Endothelial cell of hepatic sinusoid (primary cell): ENCODE results near the gene C2orf72.
"Not testable (repeated sequence)": the region's sequence is repeated elsewhere in the genome, so short reads cannot be mapped to it uniquely, and the experiment has no call there.

Experiments
- in situ Hi-C: cut with HindIII; loops from 2 replicates; pipeline ENCODE4 v1.10.0; 2017; ENCODE audit warnings: low sequenced_read_pairs

Gene C2orf72

DNA sequence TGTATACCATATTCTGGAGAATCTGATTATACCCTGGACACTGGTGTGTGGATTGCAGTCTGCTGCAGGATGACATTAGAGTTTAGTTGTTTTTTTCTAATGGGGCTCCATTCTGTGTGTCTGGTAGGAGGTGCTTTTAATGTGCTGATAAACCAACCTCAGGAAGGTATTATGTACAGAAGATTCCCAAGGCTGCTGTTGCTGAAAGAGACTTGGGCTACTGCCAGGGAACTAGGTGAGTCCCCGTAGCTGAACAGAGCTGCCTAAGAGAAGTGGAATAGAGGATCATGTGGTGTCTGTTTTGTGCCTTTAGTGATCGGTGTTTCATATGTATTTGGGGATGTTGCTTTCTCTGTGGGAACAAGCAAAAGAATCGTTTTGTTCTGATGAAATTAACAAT, 24.9 kb upstream of the C2orf72 start:
- in situ Hi-C loops = no loop called here

DNA sequence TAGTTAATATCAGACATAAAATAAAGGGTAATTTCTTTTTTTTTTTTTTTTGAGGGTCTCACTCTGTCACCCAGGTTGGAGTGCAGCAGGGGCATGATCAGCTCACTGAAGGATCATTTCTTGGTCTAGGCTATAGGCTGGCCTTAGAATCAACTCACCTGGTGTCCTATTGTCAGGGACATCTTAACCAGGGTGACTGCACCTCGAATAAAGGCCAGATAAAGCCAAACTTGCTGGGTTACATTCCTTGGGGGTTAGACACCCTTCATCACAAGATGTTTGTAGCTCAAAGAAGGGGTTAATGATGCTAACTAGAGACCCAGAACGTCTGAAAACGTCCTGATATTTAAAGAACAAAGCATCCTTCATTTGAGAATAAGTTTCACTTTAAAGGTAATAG, 23.5 kb upstream of the C2orf72 start:
- in situ Hi-C loops = no loop called here

DNA sequence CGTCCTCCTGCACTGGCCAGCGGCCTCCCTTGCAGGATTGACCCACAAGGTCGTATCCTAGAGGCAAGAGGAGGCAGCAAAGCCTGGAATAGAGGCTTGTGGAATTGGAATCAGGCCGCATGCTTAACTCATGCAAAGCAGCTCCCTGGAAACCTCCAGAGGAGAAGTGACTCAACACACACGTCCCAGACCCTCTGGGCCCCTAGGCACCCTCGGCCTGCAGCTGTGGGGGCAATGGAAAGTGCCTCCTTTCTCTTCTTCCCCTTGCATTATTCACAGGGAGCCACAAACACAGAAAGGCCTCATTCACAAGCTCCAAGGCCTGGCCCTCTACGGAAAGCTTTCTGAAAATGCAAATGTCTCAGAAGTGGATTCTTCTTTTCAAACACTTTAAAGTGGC, 21.8 kb upstream of the C2orf72 start:
- in situ Hi-C loops = no loop called here

DNA sequence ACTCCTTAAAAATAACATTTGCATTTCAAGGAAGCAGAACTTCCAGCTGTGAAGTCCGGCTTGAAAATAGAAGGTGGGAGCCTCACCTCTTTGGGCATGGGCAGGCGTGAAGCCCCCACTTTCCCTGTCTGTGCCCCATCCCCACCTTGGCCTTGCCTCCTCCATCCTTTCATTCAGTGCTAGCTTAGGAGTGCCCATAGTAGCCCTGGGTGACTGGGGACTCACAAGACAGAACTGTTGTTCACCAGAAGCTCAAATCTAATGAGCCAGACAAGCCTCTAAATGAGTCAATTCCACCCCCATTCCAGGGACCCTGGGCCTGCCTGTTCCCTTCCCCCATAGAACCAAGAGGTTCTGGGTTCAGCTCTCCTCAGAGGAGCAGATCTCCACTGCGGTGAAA, 21.4 kb upstream of the C2orf72 start:
- in situ Hi-C loops = no loop called here

DNA sequence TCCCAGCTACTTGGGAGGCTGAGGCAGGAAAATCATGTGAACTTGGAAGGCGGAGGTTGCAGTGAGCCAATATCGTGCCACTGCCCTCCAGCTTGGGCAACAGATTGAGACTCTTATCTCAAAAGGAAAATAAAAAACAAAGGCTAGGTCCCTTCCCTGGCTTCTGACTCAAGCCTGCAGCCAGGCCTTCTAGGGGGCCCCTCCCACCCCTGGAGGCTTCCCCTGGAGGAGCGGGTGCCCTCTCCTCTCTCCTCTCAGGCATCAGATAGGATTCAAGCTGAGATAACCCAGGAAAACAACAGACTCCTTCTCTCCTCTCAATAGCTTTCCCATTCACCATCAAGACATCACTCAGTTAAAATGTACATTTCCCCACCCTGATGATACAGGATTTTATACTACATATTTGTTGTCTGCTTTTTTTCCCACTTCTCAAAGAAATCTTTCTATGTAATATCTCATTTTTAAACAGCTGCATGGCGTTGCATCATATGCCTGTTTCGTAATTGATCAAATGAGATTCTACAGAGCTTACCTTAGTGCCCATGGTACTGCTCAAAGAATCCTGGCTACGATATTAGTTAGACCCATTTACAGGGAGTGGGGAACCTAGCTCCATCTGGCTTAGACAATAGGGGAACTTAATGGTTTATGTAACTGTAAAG, 20.6 kb upstream of the C2orf72 start:
- in situ Hi-C loops = no loop called here

DNA sequence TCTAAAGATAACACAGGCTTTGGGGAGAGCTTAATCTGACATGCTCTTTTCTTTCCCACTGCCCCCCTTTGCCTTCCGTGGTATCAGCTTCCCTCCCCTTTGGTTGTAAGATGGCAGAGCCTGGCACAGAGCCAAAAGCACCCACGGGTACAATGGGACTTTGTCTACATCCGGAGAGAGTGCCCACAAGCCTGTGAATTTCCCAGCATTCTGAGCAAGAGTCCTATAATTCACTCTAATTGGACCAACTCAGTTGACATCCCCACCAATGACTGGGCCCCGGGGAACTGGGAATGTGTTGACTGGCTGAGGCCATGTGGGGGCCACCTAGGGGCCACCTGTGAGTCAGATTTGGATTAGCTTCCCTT, 20.1 kb upstream of the C2orf72 start:
- in situ Hi-C loops = no loop called here

DNA sequence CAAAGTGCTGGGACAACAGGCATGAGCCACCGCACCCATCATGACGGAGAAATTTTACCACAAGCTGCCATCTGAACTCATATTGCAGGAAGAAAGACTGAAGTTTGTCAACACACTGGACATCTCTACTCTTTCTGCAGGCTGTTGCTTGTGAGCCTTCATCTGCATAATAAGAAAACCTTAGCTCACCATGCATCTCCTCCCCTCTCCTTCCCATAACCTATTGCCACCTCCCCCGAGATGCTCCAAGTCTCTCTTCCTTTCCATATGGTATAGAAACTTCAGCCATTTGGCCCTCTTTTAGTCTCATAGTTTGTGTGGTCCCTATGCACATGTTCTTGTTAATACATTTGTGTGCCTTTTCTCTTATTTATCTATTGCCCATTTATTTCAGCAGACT, 19.1 kb upstream of the C2orf72 start:
- in situ Hi-C loops = no loop called here

DNA sequence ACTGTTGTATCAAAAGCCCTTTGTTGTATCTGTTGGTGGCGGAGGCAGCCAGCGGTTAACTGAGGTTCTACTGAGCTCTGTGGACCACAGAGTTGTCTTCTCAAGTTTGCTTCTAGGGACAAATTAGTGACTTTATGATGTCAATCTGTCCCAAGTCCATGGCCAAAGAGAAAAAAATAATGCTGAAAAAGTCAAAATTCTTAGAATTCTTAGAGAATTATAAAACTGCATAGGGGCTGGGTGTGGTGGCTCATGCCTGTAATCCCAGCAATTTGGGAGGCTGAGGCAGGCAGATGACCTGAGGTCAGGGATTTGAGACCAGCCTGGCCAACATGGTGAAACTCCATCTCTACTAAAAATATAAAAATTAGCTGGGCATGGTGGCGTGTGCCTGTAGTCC, 12.3 kb upstream of the C2orf72 start:
- in situ Hi-C loops = not testable (repeated sequence)

DNA sequence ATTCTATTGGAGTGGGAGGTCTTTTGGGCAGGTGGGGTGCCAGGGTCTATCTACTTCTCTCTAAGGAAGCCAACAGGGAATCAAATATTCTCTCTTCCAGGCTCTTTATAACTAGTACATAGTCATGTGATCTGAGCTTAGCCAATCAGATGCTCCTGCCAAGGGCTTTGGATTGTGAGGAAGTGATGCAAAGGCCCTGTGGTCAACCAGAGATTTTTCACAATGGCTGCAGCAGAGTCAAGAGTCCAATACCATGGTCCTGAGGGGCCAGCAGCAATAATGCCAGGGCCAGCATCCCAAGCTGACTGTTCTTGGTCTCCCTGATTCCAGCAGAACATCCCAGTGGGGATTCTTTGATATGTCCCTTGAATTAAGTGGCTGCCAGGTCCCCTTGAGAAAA, 8.4 kb upstream of the C2orf72 start:
- in situ Hi-C loops = no loop called here

DNA sequence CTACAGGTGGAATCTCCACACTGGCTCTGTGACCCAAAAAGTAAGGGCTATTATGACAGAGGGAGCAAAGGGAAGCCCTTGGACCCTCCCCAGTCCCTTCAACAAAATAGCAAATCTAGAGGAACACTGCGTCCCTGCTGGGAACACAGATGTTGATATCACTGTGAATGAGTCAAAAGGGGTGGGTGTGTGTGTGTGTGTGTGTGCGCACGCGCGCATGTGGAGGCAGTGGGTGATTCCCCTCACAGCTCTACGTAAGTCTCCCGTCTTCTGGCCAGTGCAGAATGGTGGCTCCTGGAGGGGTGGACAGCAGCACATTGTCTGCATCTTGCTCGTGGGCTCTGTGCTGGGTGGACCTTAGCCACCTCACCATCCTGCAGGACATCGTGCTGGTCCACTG, 7.8 kb upstream of the C2orf72 start:
- in situ Hi-C loops = no loop called here

DNA sequence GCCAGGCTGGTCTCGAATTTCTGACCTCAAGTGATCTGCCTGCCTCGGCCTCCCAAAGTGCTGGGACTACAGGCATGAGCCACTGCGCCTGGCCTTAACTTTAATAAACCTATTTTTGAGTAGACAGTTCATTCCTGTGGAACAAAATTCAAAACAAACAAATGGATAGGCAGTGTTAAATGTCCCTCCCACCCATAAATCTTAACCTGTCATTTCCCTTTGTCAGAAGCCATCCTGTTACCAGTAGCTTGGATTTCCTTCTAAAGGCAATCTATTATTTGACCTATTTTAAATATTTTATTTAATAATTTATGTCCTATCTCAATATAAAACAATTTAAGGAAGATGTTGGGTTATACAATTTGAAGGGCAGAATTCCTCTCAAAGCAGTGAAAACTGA, 6.6 kb upstream of the C2orf72 start:
- in situ Hi-C loops = no loop called here

DNA sequence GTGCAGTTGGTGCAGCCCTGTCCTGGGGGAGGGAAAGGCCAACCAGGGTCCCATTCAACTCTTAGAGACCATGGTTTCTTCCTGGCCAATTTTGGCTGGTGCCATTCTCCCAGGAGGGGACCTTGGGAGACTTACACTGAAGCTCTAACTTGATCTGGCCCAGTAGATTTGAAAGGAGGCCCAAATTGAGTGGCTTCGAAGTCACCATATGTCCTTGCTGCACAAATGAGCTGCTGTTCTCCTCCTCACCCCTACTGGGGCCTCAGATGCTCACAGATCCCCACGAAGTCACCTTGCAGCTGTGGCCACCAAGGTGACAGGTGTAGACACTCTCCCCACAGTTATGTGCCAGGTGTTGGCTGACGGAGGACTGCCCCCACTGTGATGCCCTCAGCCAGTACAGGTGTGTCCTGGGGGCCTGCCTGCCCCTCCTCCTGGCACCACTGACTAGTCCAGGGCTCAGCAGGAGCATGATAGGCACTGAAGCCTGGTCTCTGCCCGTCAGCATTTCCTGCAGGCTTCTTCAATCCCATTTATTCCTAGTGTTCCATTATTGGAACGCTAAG, 4.7 kb upstream of the C2orf72 start:
- in situ Hi-C loops = no loop called here

DNA sequence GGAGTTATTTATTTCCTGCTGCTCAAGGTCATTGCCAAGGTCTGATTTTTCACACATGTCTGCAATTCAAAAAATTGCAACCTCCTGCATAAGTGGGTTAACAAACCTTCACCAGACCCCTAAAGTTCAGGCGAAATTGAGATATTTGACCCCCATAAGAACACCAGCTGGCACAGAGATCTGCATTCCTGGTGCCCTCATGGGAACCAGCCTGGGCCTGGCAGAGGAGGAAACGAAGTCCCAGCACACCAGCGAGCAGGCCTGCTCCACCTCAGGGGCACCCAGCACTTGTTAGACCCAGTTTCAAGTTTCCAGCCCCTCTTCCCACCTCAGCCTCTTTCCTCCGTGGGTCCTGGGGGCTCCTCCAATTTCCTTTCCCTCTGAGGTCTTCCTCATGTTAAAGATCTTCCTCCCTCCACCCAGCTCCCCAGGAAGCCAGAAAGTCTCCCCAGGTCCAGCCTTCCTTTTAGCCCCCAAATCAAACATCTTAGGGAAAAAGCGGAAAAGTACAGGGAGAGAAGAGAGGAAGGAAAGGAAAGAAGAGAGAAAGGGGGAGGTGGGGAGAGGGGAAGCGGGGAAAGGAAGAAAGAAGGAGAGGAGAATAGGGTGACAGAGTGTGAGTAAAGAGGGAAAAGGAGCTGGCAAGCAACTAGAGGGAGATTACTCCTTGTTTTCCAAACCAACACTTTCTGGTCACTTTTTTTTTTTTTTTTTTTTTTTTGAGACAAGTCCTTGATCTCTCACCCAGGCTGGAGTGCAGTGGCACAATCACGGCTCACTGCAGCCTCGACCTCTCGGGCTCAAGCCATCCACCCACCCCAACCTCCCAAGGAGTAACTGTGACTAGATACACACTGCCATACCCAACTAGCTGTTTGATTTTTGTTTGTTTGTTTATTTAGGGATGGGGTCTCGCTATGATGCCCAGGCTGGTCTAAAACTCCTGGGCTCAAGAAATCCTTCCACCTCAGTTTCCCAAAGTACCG, 3.9 kb upstream of the C2orf72 start:
- in situ Hi-C loops = no loop called here

DNA sequence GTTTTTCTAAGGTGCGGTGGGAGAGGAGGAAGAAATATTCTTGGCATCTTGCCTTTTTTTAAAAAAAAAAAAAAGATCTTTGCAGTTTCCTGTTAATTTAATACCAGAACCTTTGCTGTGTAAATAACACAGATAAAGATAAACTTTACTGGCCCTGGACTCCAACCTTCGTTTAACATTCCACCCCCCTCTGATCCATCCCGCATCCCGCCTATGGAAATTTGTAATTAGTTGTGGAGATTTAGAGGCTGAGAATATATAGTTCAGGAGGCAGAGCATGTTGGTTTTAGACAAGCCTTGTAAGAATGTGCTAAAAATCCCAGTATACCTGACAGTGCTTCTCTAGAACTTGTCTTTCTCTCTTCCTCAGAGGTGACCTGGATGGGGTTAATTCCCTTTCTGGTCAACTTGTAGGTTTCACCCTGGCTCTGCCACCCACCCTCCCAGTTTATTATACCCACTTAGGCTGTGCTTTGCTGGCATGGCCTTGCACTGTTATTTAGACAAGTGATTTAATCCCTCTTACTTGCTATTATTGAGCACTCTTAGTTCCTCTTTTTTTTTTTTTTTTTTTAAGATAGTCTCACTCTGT, 2.9 kb upstream of the C2orf72 start:
- in situ Hi-C loops = no loop called here

DNA sequence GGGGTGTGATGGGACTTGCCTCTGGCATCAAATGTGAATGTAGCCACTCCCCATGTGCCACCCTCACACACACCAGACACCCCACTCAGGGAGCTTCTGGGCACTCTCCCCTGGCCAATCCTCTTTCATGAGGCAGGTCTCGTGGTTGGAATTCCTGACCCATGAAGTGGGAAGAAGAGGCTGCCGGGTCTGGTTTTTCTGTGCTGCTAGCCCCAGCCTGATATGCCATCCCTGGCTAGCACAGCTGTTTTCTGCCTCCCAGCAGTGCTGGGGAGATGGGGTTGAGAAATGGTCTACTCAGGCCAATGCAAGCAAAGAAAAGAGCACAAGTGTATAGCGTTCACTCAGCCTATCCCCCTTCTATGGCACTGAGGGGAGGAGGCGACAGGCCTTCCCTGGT, 1.2 kb upstream of the C2orf72 start:
- in situ Hi-C loops = no loop called here

DNA sequence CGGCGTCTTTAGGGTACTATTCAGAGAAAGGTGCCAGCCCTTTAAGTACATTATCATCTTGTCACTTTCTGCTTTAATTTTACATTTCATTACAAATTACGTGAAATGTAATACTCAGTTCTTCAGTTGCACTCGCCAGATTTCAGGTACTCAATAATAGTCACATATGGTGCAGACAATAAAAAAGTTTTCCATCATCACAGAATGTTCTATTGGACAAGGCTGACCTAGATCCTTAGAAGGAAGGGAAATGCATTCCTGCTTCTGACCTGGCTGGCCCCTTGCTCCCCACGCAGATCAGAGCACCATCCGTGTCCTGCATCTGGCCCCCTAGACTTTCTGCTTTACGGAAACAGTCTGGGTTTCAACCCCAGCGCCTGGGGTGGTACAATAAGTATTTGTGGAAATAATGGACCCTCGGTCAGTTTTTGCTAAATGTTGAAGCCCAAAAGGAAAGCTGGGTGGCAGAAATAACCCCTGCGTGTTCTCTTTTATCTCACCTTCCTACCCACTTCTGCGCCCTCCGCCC, 681 bp upstream of the C2orf72 start:
- in situ Hi-C loops = no loop called here

DNA sequence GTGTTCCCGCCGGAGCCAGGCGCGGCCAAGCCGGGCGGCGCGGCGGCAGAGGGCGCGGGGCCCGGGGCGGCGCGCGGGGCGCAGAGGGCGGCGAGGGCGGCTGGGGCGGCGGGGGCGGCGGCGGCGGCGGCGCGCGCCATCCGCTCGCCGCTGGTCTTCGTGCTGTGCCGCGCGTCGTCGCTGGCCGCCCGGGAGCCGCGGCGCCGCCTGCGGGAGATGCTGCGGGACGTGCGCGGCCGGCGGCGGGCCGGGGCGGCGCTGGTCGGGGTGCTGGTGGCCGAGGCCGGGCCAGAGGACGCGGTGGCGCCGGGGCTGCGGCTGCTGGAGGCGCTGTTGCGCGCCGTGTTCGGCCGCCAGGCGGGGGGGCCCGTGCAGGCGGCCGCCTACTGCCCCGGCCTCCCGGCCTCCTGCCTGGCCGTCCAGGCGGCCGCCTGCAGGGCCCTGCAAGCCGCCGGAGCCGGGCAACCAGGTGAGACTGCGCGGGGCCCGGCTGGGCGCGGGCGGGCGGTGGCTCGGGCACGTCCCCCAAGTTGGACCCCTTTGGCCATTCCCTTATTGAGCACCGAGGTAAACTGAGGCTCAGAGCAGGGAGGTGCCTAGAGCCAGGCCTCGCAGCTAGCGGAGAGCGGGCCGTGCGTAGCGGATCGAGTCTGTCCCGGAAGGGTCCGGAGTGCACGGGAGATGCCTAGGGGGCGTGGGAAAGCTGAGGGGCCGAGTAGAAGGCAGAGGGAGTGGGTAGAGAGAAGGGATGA, 584 bp downstream of the C2orf72 start:
- in situ Hi-C loops = no loop called here

DNA sequence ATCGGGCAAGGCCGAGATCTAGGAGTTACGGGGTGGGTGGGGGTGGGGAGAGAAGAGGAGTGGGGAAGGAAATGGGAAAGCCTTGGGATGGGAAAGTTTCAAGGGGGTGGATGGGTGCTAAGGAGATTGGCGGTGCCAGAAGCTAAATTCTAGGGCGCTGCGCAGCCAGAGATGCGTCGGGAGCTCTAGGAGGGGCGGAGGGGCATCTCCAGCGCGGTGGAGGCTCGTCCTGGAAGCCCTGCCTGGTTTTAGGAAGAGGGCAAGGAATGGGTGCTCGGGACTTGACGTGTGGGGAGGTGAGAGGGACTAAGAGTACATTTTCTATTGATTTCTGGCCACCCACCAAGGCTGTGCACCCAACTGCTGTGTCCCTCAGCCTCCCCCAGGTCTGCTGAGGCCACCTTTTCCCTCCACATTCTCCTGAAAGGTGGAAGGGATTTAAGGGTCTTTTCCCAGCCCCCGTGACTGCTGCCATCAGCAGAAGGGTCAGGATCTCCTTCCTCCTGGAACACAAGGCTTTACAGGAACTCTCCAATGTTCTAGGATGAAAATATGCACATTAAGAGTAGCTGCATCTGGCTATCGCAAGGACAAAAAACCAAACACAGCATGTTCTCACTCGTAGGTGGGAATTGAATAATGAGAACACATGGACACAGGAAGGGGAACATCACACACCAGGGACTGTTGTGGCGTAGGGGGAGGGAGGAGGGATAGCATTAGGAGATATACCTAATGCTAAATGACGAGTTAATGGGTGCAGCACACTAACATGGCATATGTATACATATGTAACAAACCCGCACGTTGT, 1.4 kb downstream of the C2orf72 start:
- in situ Hi-C loops = no loop called here

DNA sequence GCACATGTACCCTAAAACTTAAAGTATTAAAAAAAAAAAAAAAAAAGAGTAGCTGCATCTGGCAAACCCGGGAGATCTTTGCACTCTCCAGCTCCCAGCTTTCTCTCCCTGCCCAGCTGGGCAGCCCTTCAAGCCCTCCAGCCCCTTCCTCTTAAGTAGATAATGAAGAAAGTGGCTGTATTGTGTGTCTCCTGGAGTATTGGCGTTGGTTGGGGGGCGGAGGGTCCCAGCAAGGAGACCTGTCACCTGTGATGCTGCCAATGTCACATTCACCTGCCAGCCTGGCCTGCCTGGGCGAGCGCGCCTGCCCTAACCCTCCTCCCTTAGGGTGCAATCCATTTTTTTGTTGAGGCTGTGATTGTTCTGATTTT, 2.0 kb downstream of the C2orf72 start:
- in situ Hi-C loops = no loop called here

DNA sequence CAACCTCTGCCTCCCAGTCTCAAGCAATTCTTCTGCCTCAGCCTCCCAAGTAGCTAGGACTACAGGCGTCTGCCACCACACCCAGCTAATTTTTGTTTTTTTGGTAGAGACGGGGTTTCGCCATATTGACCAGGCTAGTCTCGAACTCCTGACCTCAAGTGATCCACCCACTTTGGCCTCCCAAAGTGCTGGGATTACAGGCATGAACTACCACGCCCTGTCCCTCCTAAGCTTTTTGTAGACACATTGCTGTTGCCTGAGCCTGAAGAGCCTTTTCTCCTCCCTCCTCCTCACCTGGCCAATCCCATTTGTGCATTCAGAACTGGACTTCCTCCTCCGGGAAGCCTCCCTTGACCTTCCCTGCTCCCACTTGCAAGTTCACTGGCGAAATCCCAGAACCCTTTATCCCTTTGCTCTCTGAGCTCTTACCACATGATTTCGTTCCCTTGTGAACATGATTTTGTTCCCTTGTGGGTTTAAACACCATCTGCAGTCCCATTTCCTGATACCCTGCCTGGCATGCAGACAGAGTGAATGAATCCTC, 2.6 kb downstream of the C2orf72 start:
- in situ Hi-C loops = loop anchor here (5.0 kb wide), 2 partner anchors 38 to 103 kb away; no protein-coding TSS in a partner anchor
